Mesenchymal stem cell (in vitro differentiated cells and primary cell): Measurements from ENCODE around the gene PTPRN2.

Experiments
- DNase-seq: peaks from one replicate; pipeline ENCODE4 v3.0.0-alpha.2; 2013
- H2AFZ ChIP-seq: one replicate; pipeline ENCODE4 v1.6.1; 2013; ENCODE audit warnings: low read depth, mild to moderate bottlenecking, control low read depth, inconsistent platforms, low read length, moderate library complexity
- H2AK5ac ChIP-seq: 2 replicates; pipeline ENCODE4 v1.6.1; 2013; ENCODE audit warnings: low read length, moderate library complexity, mild to moderate bottlenecking, inconsistent platforms; ENCODE audit not compliant: severe bottlenecking
- H2BK120ac ChIP-seq: one replicate; pipeline ENCODE4 v1.6.1; 2013; ENCODE audit warnings: low read depth, mild to moderate bottlenecking, inconsistent platforms, low read length, moderate library complexity
- H2BK12ac ChIP-seq, 2 experiments: one replicate each; pipeline ENCODE4 v1.6.1; 2013; ENCODE audit warnings: inconsistent platforms in 2 of 2, low read length in 2 of 2, mild to moderate bottlenecking in 2 of 2, moderate library complexity in 2 of 2, control low read depth in 1 of 2
- H2BK15ac ChIP-seq: one replicate; pipeline ENCODE4 v1.6.1; 2013; ENCODE audit warnings: mild to moderate bottlenecking, low read depth, inconsistent platforms; ENCODE audit not compliant: poor library complexity, severe bottlenecking
- H2BK5ac ChIP-seq: 2 replicates; pipeline ENCODE4 v1.6.1; 2013; ENCODE audit warnings: low read depth, mild to moderate bottlenecking, low read length, control low read depth, inconsistent platforms; ENCODE audit not compliant: poor library complexity, severe bottlenecking
- H3K14ac ChIP-seq, 2 experiments: one replicate each; pipeline ENCODE4 v1.6.1; 2013; ENCODE audit warnings: inconsistent platforms in 2 of 2, low read length in 2 of 2, control low read depth in 1 of 2, mild to moderate bottlenecking in 1 of 2, moderate library complexity in 1 of 2
- H3K18ac ChIP-seq, 2 experiments: one replicate each; pipeline ENCODE4 v1.6.1; 2013; ENCODE audit warnings: inconsistent platforms in 2 of 2, low read length in 2 of 2, control low read depth in 1 of 2, low read depth in 1 of 2, mild to moderate bottlenecking in 1 of 2
- H3K23ac ChIP-seq, 2 experiments: one replicate each; pipeline ENCODE4 v1.6.1; 2013; ENCODE audit warnings: inconsistent platforms in 2 of 2, low read length in 2 of 2, mild to moderate bottlenecking in 2 of 2, moderate library complexity in 2 of 2, control low read depth in 1 of 2
- H3K27ac ChIP-seq: 2 replicates; pipeline ENCODE4 v1.5.1; 2013; ENCODE audit warnings: mild to moderate bottlenecking, moderate library complexity, low read length, control low read depth, inconsistent platforms; ENCODE audit not compliant: poor library complexity, severe bottlenecking
- H3K27me3 ChIP-seq, 2 experiments: 2 replicates each; pipeline versions ENCODE4 v1.6.1 to v1.7.0; 2013; ENCODE audit warnings: low read length in 2 of 2, mild to moderate bottlenecking in 2 of 2, moderate library complexity in 2 of 2, control low read depth in 1 of 2, inconsistent platforms in 1 of 2; ENCODE audit not compliant: control insufficient read depth in 1 of 2, insufficient read depth in 1 of 2
- H3K36me3 ChIP-seq, 2 experiments: 2 replicates each; pipeline versions ENCODE4 v1.6.1 to v1.7.0; 2013; ENCODE audit warnings: low read length in 2 of 2, control low read depth in 1 of 2, inconsistent platforms in 1 of 2, low read depth in 1 of 2, mild to moderate bottlenecking in 1 of 2; ENCODE audit not compliant: insufficient read depth in 2 of 2, control insufficient read depth in 1 of 2
- H3K4ac ChIP-seq, 2 experiments: one replicate each; pipeline ENCODE4 v1.6.1; 2013; ENCODE audit warnings: inconsistent platforms in 2 of 2, low read length in 2 of 2, mild to moderate bottlenecking in 2 of 2, moderate library complexity in 2 of 2, control low read depth in 1 of 2, low read depth in 1 of 2
- H3K4me1 ChIP-seq: 2 replicates; pipeline ENCODE4 v1.6.1; 2013; ENCODE audit warnings: low read depth, low read length, control low read depth; ENCODE audit not compliant: control insufficient read depth, insufficient read depth
- H3K4me2 ChIP-seq: 2 replicates; pipeline ENCODE4 v1.6.1; 2013; ENCODE audit warnings: low read length, mild to moderate bottlenecking, inconsistent platforms; ENCODE audit not compliant: poor library complexity, severe bottlenecking
- H3K4me3 ChIP-seq, 2 experiments: 2 replicates each; pipeline versions ENCODE4 v1.5.1 to v1.7.0; 2013; ENCODE audit warnings: low read length in 2 of 2, mild to moderate bottlenecking in 2 of 2, control low read depth in 1 of 2, low read depth in 1 of 2; ENCODE audit not compliant: insufficient read depth in 1 of 2
- H3K79me1 ChIP-seq: replicated peaks from 2 replicates; pipeline ENCODE4 v1.6.1; 2013; ENCODE audit warnings: mild to moderate bottlenecking, control low read depth, low read length, inconsistent platforms; ENCODE audit not compliant: poor library complexity, severe bottlenecking
- H3K9ac ChIP-seq: 2 replicates; pipeline ENCODE4 v1.7.0; 2013; ENCODE audit warnings: mild to moderate bottlenecking, low read length, moderate library complexity
- H3K9me3 ChIP-seq: 2 replicates; pipeline ENCODE4 v1.7.0; 2013; ENCODE audit warnings: mild to moderate bottlenecking, low read length; ENCODE audit not compliant: control insufficient read depth
- H4K8ac ChIP-seq: one replicate; pipeline ENCODE4 v1.6.1; 2013; ENCODE audit warnings: inconsistent platforms, mild to moderate bottlenecking, low read length, moderate library complexity
- H4K91ac ChIP-seq: one replicate; pipeline ENCODE4 v1.6.1; 2013; ENCODE audit warnings: mild to moderate bottlenecking, low read length, inconsistent platforms
- WGBS: methylation state at CpG from one replicate; pipeline ENCODE4 v1.1.7; 2013; ENCODE audit warnings: mixed read lengths; 5-methylcytosine and 5-hydroxymethylcytosine counted together

The PTPRN2 gene

DNA sequence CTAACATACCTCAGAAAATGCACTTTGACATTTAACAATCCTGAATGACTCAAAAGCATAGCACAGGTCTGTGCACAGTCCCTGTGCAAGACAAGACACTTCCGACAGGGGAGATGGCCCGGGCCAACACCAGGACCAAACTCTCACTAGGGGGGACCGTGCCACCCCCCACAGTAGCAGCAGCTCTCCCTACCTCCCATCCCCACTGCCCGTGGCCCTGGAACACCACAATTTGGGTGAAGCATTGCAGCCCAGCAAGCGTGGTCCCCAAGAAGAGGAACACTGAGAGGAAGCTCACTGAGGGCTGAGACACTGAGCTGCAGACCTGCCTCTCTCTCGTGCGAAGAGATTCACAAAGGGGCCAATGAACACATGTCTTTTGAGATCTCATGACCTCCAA is 26.0 kb downstream of the PTPRN2 start:
- Histone ChIP-seq H3K9ac (no peak overlapping the region), H3K18ac (no peak overlapping the region), H3K4me3 (no peak overlapping the region), H4K8ac (no peak overlapping the region), H3K9me3 (no peaks in the 10 kb centered on the region), H3K4me1 (no peaks in the 10 kb centered on the region), H2BK15ac (no peak overlapping the region), H3K23ac (no peak overlapping the region), H2AFZ (no peak overlapping the region), H3K79me1 (no peaks in the 10 kb centered on the region), H3K4ac (no peak overlapping the region), H2BK12ac (no peak overlapping the region), H2BK120ac (no peak overlapping the region), H2BK5ac (no peak overlapping the region), H3K4me2 (no peak overlapping the region), H3K14ac (no peak overlapping the region), H3K27me3 (peaks cover 0 to 4% of the 10 kb centered on the region in 2 experiments), H4K91ac (no peak overlapping the region), H2AK5ac (no peak overlapping the region), H3K27ac (no peak overlapping the region), H3K36me3 (no peaks in the 10 kb centered on the region)
- 73% methylated on average over 7 of the region's 7 CpGs for WGBS
- no peak for DNase-seq

DNA sequence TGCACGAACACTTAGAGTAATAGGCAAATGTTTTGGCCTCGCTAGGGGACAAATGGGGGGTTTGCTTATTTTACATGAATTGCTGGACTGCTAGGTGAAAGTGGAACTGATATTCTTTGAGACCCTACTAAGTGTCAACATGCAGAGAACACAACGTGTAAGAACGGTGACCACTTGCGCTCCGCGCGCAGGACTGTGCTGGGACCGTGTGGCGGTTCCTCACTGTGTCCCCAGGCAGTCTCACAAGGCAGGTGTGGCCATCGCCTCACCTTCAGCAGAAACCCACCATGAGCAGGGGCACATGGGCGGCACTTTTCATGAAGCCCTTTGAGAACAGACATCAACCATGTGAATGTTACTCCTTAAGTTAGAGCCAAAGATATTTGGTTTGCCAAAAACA is 27.2 kb downstream of the PTPRN2 start:
- Histone ChIP-seq H3K4me2 (no peak overlapping the region), H3K18ac (no peak overlapping the region), H3K79me1 (no peaks in the 10 kb centered on the region), H2AFZ (no peak overlapping the region), H3K9me3 (no peaks in the 10 kb centered on the region), H2BK12ac (no peak overlapping the region), H3K14ac (no peak overlapping the region), H3K9ac (no peak overlapping the region), H2BK5ac (no peak overlapping the region), H3K23ac (no peak overlapping the region), H4K91ac (no peak overlapping the region), H3K4ac (no peak overlapping the region), H2BK120ac (no peak overlapping the region), H3K4me3 (no peak overlapping the region), H3K27me3 (peaks cover 0 to 3% of the 10 kb centered on the region in 2 experiments), H3K27ac (no peak overlapping the region), H3K36me3 (no peaks in the 10 kb centered on the region), H2BK15ac (no peak overlapping the region), H3K4me1 (no peaks in the 10 kb centered on the region), H2AK5ac (no peak overlapping the region), H4K8ac (no peak overlapping the region)
- WGBS, result 87% methylated on average over 12 of the region's 12 CpGs
- DNase-seq, result no peak

DNA sequence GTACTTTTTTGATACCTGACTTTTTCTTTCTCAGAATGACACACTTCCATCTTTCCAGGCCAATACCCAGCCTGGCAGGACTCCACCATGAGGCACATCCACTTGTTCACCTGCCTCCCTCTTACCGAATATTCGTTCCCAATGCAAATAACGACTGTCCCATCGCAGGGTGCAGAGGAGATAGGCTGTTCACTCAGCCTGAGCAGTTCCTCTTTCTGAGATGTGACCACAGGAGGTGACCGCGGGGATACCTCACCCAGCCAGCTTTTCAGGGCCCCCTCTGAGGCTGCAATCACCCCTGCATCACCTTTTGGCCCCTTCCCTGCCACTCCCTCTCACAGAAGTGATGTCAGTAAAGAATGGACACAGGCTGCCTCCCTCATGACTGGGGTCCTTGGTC is 28.3 kb downstream of the PTPRN2 start:
- no peak overlapping the region for H4K91ac ChIP-seq
- H2AFZ ChIP-seq, result no peak overlapping the region
- H2BK15ac ChIP-seq, result no peak overlapping the region
- no peak overlapping the region for H2BK5ac ChIP-seq
- no peak overlapping the region for H3K9ac ChIP-seq
- H3K18ac ChIP-seq, result no peak overlapping the region
- no peak overlapping the region for H2BK12ac ChIP-seq
- no peak overlapping the region for H3K4me2 ChIP-seq
- no peak overlapping the region for H2AK5ac ChIP-seq
- no peaks in the 10 kb centered on the region for H3K4me1 ChIP-seq
- no peak overlapping the region for H3K14ac ChIP-seq
- no peaks in the 10 kb centered on the region for H3K79me1 ChIP-seq
- no peak overlapping the region for H2BK120ac ChIP-seq
- H4K8ac ChIP-seq, result no peak overlapping the region
- no peak overlapping the region for H3K4ac ChIP-seq
- no peak overlapping the region for H3K4me3 ChIP-seq
- H3K27ac ChIP-seq, result no peak overlapping the region
- no peak overlapping the region for H3K23ac ChIP-seq
- no peaks in the 10 kb centered on the region for H3K9me3 ChIP-seq
- H3K36me3 ChIP-seq, result no peaks in the 10 kb centered on the region
- 90% methylated on average over 6 of the region's 6 CpGs for WGBS
- no peak for DNase-seq
- H3K27me3 ChIP-seq, result no peaks in the 10 kb centered on the region

DNA sequence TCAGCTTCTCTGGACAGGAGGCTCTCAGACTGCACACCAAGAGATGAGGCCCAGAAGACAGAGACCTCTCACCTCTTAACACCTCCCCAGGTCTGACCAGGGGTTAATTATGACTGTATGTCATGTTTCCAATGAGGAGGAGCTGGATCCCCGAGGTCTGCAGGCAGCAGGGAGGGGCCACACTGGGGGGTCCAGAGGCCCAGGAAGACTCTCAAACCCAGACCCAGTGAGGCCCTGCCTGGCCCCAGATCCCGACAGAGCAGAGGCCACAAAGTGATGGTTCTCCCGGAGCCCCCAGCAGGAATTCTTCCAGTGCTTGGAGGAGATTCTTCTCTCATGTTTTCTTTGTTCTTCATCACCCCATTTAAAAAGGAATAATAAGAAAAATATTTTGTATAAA is 28.8 kb downstream of the PTPRN2 start:
- H3K79me1 ChIP-seq, result no peaks in the 10 kb centered on the region
- H4K91ac ChIP-seq, result no peak overlapping the region
- H3K36me3 ChIP-seq, result no peaks in the 10 kb centered on the region
- no peak overlapping the region for H3K4ac ChIP-seq
- H3K23ac ChIP-seq, result no peak overlapping the region
- no peak overlapping the region for H4K8ac ChIP-seq
- no peak overlapping the region for H3K9ac ChIP-seq
- H2AFZ ChIP-seq, result no peak overlapping the region
- no peak overlapping the region for H3K18ac ChIP-seq
- H3K4me3 ChIP-seq, result no peak overlapping the region
- WGBS, result 50% methylated on average over 3 of the region's 3 CpGs
- no peak overlapping the region for H2BK12ac ChIP-seq
- no peak overlapping the region for H3K4me2 ChIP-seq
- H3K14ac ChIP-seq, result no peak overlapping the region
- no peak overlapping the region for H2AK5ac ChIP-seq
- H2BK15ac ChIP-seq, result no peak overlapping the region
- no peak overlapping the region for H2BK5ac ChIP-seq
- H3K9me3 ChIP-seq, result no peaks in the 10 kb centered on the region
- H3K27me3 ChIP-seq, result no peaks in the 10 kb centered on the region
- H2BK120ac ChIP-seq, result no peak overlapping the region
- no peaks in the 10 kb centered on the region for H3K4me1 ChIP-seq
- no peak for DNase-seq
- H3K27ac ChIP-seq, result no peak overlapping the region
